GM03348 (cell line): ENCODE data around the gene DCDC1.
A peak's percentile ranks its signal among the peaks of the same experiment; 100 is the strongest.

Source experiments
- DNase-seq: peaks from one replicate; pipeline ENCODE4 v3.0.0; 2012; ENCODE audit warnings: low spot score

DCDC1 gene

GRCh38 chr11:31236143-31236542 lies 133.4 kb downstream of the DCDC1 start:
- DNase-seq, result peak; percentile 4

- DNase-seq, result no peak
Measured at GRCh38 chr11:31233425-31233824, 136.1 kb downstream of the DCDC1 start.

GRCh38 chr11:31231601-31232000 lies 137.9 kb downstream of the DCDC1 start:
- no peak for DNase-seq

- no peak for DNase-seq
Measured at GRCh38 chr11:31218847-31219246, 150.7 kb downstream of the DCDC1 start.

- DNase-seq, result no peak
Measured at GRCh38 chr11:31214372-31214771, 155.2 kb downstream of the DCDC1 start.

GRCh38 chr11:31199378-31199777 lies 170.2 kb downstream of the DCDC1 start:
- no peak for DNase-seq

GRCh38 chr11:31173926-31174680 lies 195.4 kb downstream of the DCDC1 start:
- no peak for DNase-seq

- no peak for DNase-seq
Measured at GRCh38 chr11:31160504-31161422, 208.8 kb downstream of the DCDC1 start.

GRCh38 chr11:31150841-31151240 lies 218.7 kb downstream of the DCDC1 start:
- DNase-seq, result no peak

GRCh38 chr11:31150011-31150410 lies 219.5 kb downstream of the DCDC1 start:
- DNase-seq, result no peak

- DNase-seq, result no peak
Measured at GRCh38 chr11:31141789-31142188, 227.8 kb downstream of the DCDC1 start.

- no peak for DNase-seq
Measured at GRCh38 chr11:31139479-31139878, 230.1 kb downstream of the DCDC1 start.

GRCh38 chr11:31132531-31133421 lies 236.8 kb downstream of the DCDC1 start:
- DNase-seq, result no peak

GRCh38 chr11:31131760-31132159 lies 237.8 kb downstream of the DCDC1 start:
- DNase-seq, result no peak

- DNase-seq, result no peak
Measured at GRCh38 chr11:31127290-31127689, 242.2 kb downstream of the DCDC1 start.

- DNase-seq, result no peak
Measured at GRCh38 chr11:31120428-31120827, 249.1 kb downstream of the DCDC1 start.

- DNase-seq, result no peak
Measured at GRCh38 chr11:31118566-31118965, 251.0 kb downstream of the DCDC1 start.

- no peak for DNase-seq
Measured at GRCh38 chr11:31117038-31117437, 252.5 kb downstream of the DCDC1 start.

GRCh38 chr11:31114442-31114841 lies 255.1 kb downstream of the DCDC1 start:
- no peak for DNase-seq

- no peak for DNase-seq
Measured at GRCh38 chr11:31110830-31111229, 258.7 kb downstream of the DCDC1 start.

GRCh38 chr11:31109446-31109845 lies 260.1 kb downstream of the DCDC1 start:
- no peak for DNase-seq

GRCh38 chr11:31107649-31108048 lies 261.9 kb downstream of the DCDC1 start:
- no peak for DNase-seq
